GM19468 (cell line): ENCODE measurements around the gene PAK1.
"Not testable (repeated sequence)": the region's sequence is repeated elsewhere in the genome, so short reads cannot be mapped to it uniquely, and the experiment has no call there.

Experiments used
- ATAC-seq: cut with Tn5 transposase; IDR thresholded peaks from one replicate; pipeline ENCODE4 v1.9.1; 2021; ENCODE audit warnings: mild to moderate bottlenecking, moderate library complexity, moderate number of reproducible peaks; ENCODE audit not compliant: unreplicated experiment; ENCODE audit errors: extremely low read depth

PAK1 gene

GRCh38 chr11:77320351-77320750 lies 153.5 kb downstream of the PAK1 start:
- no peak for ATAC-seq

- no peak for ATAC-seq
Observed at GRCh38 chr11:77318600-77318999, 155.3 kb downstream of the PAK1 start.

- no peak for ATAC-seq
Observed at GRCh38 chr11:77316733-77317342, 157.1 kb downstream of the PAK1 start.

GRCh38 chr11:77312107-77312506 lies 161.8 kb downstream of the PAK1 start:
- ATAC-seq = no peak

GRCh38 chr11:77311701-77312100 lies 162.2 kb downstream of the PAK1 start:
- ATAC-seq = no peak

GRCh38 chr11:77310721-77311120 lies 163.2 kb downstream of the PAK1 start:
- no peak for ATAC-seq

- no peak for ATAC-seq
Observed at GRCh38 chr11:77309401-77310085, 164.4 kb downstream of the PAK1 start.

- no peak for ATAC-seq
Observed at GRCh38 chr11:77308838-77309237, 165.1 kb downstream of the PAK1 start.

GRCh38 chr11:77303328-77303727 lies 170.6 kb downstream of the PAK1 start:
- ATAC-seq = no peak

GRCh38 chr11:77302752-77303151 lies 171.1 kb downstream of the PAK1 start:
- ATAC-seq = no peak

GRCh38 chr11:77301510-77301909 lies 172.4 kb downstream of the PAK1 start, which contains the start of gene GDPD4:
TSS of gene GDPD4 (minus strand) at chr11:77301686. CDS start at chr11:77285137, 16,549 bp downstream.
- ATAC-seq = no peak

- no peak for ATAC-seq
Observed at GRCh38 chr11:77300695-77301094, 173.2 kb downstream of the PAK1 start.

- not testable (repeated sequence) for ATAC-seq
Observed at GRCh38 chr11:77300028-77300427, 173.9 kb downstream of the PAK1 start.

- ATAC-seq = no peak
Observed at GRCh38 chr11:77299528-77299993, 174.3 kb downstream of the PAK1 start.

- ATAC-seq = no peak
Observed at GRCh38 chr11:77294040-77294439, 179.9 kb downstream of the PAK1 start.

GRCh38 chr11:77289737-77290136 lies 184.2 kb downstream of the PAK1 start:
- no peak for ATAC-seq

- ATAC-seq = no peak
Observed at GRCh38 chr11:77287615-77288273, 186.2 kb downstream of the PAK1 start.

- ATAC-seq = no peak
Observed at GRCh38 chr11:77287136-77287535, 186.8 kb downstream of the PAK1 start.

GRCh38 chr11:77284476-77285468 lies 189.1 kb downstream of the PAK1 start:
- ATAC-seq = no peak

- ATAC-seq = no peak
Observed at GRCh38 chr11:77283101-77283500, 190.8 kb downstream of the PAK1 start.
